Astrocyte of the hippocampus (primary cell): Measurements from ENCODE around the gene PCED1B.

ENCODE experiments used
- DNase-seq: peaks from one replicate; pipeline ENCODE4 v3.0.0; 2011; ENCODE audit warnings: low read depth, low spot score

The PCED1B gene

DNA sequence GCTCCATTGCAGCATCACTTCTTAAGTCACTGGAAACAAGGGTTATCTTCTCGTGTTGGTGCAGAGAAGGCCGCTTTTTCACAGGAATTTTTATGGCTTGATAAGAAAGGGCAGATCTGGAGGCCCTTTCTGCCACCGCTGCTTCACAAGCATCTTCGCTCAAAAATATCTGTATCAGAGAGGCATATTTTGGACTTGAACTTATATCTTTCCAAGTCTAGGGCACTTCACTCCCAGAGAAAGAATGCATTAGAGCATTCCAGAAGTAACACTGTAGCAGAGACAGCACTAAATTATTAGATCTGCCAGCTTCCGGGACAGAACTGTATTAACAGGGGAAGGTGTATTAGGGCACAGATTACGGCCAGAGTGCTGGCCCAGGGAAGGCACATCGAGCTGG lies 152.0 kb downstream of the PCED1B start:
- DNase-seq, result no peak

DNA sequence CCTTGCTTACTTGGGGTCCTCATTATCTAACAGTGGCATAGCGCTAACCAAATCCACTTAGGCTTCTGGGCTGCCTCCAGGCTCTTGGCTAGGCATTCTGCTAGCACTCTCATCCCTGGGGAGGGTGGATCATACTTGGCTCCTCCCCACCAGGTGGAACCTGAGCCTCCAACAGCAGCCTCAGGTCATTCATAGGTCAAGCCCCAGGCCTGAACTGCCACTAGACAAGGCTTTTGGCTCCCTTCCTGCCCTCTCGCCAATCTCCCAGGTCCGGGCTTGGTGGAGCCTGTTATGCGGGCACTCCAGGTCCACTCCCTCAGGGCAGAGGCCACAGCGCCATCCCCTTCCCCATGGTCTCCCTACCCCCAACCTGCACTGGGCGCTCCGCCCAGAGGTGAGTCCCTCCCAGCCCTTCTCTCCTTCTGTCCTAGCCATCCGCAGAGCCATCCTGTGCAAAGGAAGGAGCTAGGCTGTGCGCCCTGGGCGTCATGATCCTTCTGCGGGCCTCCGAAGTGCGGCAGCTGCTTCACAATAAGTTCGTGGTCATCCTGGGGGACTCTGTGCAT lies 155.2 kb downstream of the PCED1B start:
- no peak for DNase-seq

DNA sequence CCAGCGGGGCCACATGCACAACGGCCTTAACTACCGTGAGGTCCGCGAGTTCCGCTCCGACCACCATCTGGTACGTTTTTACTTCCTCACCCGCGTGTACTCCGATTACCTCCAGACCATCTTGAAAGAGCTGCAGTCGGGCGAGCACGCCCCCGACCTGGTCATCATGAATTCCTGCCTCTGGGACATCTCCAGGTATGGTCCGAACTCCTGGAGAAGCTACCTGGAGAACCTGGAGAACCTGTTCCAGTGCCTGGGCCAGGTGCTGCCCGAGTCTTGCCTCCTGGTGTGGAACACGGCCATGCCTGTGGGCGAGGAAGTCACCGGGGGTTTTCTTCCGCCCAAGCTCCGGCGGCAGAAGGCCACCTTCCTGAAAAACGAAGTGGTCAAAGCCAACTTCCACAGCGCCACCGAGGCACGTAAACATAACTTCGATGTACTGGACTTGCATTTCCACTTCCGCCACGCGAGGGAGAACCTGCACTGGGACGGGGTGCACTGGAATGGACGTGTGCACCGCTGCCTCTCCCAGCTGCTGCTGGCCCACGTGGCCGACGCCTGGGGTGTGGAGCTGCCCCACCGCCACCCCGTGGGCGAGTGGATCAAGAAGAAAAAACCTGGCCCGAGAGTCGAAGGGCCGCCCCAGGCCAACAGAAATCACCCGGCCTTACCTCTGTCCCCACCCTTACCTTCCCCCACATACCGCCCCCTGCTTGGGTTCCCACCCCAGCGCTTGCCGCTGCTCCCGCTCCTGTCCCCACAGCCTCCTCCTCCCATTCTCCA lies 156.0 kb downstream of the PCED1B start:
- no peak for DNase-seq

DNA sequence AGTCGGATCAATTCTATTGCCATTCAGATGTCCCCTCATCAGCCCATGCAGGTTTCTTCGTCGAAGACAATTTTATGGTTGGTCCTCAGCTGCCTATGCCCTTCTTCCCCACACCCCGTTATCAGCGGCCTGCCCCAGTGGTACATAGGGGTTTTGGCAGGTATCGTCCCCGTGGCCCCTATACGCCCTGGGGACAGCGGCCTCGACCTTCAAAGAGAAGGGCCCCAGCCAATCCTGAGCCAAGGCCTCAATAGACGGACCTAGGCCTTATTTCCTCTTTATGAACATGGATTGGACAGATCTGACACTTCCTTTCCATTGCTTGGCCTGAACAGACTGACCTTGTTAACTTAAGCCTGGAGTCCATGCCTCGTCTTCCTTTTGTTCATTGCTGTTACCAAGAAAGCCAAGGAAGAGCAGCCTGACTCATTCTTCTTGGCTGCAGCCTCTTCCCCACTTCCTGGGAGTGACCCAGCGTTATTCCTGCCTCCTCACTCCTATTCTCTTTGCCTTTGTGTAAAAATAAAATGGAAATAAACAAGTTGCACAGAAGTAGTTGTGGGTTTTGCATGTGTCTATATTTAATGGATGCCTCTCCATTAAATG lies 156.8 kb downstream of the PCED1B start:
- DNase-seq, result peak; percentile 63

DNA sequence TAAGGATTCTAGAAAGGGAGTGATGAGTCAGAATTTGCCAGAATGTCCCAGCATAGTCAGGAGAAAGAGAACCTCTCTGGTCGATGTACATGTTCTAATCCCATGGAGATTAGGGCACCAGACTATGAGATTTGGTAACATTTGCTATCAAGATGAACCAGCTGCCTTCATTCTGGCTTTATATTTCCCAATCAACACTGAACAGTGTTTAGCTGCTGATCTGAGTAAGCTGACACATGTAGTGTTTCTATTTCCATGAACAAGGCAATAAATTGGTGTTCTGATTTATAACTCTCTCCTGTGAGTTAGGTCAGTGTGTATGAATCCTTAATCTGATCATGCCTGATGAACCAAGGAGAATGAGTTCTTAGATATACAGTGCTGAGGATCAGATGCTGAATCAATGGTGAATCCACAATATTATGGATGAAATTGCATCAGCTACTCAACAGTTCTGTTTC lies 158.4 kb downstream of the PCED1B start:
- no peak for DNase-seq

DNA sequence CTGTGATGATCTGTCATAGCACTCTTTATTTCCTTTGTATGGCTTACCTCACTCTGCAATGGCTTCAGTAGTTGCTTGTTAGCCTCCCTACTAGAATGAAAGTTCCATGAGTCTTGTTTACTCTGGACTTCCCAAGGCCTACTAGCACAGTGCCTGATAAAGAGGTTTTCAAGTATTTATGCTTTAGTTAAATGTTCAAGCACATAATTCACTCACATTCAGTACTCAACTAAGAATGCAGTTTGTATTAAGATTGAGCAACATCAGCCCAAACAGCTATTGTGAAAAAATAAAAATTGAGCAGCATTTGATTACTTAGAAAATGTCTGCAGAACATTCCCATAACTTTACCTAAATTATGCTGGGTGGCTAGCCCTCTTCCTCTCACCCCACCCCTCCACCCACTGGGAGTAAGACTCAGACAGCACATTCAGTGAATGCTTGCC lies 159.3 kb downstream of the PCED1B start:
- DNase-seq, result no peak

DNA sequence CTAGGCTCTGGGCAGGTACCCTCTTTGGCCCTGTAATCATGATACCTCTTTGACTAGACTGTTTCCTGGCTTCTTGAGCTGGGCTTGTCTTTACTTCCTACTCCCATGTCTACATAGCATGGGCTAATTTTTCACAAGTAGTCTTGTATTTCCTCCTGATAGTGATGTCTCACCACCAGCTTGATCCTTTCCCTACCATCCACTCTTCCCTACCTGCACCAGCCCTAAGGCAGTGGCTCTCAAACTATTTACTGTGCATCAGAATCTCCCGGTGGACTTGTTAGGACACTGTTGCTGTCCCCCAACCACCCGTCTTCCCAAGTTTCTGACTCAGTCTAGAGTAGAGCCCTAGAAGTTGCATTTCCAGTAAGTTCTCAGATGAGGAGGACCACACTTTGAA lies 163.0 kb downstream of the PCED1B start:
- DNase-seq, result no peak

DNA sequence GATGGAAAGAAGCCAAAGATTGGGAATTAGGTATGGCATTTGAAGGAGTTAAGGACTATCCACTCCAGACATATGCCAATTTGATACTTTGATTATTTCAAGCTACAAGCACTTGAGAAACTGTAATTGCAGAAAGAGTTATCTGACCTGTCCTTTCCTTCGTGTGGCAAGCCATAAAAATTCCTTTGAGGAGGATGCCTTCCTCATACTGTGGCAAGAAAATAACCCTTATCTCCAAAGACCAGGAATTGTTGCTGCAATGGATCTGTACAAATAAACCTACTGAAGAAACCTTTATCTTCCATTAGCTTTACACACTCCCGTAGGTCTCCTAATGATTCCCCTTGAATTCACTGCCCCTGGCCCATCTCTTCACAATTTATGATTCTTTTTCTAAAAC lies 165.4 kb downstream of the PCED1B start:
- DNase-seq, result no peak

DNA sequence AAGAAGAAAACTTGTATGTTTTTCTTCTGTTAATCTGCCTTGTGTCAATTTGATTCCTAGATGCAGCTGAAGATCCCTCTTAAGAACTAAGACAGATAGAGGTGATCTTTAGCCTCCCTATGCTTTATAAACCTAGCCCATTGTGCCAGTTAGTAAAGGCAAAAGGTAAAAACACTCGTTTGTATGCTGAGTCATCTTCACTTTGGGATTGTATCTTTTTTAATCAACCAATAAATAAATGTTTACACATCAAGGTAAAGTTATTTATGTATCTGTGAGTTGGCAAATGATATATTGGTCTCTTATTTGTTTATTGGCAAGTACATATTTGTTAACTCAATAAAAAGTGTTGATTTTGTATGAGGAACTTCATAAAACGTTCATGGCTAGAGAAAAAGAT lies 166.2 kb downstream of the PCED1B start:
- no peak for DNase-seq

DNA sequence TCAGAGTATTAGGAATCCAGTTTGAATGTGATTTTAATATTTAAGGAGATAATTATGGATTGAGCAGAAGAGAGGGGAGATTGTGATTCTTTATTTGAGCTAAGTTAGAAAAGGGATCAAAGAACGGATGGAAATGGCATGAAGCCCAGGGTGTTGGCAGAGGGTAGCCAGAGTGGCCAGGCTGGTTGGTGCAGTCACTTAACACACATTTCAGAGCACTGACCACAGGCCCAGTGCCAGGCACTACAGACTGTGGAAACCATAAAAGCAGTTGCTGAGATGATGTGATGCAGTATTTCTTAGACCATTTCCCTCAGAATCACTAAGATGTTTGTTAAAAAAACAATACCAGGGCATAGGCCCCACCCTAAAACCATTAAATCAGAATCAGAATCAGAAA lies 168.0 kb downstream of the PCED1B start:
- peak; percentile 68 for DNase-seq

DNA sequence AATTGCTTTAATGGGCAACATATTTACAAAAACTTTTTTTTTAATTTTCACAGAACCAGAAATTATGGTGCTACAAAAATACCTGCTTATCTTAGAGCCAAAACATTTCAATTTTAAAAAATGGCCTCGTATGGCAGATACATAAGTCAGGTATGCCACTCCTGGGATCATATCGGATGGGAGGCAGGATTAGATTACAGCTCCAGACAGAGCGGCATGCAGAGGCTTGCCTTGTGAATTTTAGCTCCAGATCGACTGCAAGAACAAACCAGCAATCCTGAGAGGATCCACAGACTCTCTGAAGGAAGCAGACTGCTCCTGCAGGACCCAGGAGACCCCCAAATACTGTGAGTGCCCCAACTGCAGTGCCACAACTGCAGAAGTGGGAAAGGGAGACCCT lies 169.7 kb downstream of the PCED1B start:
- DNase-seq, result no peak

DNA sequence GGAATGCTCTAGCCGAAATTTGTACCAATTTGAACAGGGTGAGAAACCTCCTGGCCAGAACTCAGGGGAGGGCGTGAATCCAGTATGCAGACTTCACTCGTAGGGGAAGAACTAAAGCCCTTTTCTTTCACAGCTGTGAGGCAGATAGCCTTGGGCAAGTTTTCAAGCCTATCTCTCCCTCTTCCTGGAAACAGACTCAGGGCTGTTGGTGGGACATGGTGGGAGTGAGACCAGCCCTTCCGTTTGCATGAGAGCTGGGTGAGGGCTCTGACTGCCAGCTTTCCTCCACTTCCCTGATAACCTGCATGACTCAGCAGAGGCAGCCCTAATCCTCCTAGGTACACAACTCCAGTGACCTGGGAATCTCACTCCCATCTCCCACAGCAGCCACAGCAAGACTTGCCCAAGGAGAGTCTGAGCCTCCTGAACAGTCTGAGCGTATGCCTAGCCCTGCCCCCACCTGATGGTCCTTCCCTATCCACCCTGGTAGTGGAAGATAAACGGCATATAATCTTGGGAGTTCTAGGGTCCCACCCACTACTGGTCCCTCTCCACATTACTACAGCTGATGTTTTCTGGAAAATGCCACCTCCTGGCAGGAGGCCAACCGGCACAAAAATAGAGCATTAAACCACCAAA lies 170.4 kb downstream of the PCED1B start:
- DNase-seq, result no peak

DNA sequence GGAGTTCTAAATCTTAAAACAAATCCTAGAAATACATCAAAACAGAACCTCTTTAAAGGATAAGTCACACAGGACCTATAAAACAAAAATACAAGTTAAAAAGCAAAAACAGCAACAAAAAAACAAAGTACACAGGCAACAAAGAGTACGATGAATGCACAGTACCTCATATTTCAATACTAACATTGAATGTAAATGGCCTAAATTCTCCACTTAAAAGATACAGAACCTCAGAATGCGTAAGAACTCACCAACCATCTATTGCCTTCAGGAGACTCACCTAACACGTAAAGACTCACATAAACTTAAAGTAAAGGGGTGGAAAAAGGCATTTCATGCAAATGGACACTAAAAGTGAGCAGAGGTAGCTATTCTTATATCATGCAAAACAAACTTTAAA lies 172.5 kb downstream of the PCED1B start:
- no peak for DNase-seq

DNA sequence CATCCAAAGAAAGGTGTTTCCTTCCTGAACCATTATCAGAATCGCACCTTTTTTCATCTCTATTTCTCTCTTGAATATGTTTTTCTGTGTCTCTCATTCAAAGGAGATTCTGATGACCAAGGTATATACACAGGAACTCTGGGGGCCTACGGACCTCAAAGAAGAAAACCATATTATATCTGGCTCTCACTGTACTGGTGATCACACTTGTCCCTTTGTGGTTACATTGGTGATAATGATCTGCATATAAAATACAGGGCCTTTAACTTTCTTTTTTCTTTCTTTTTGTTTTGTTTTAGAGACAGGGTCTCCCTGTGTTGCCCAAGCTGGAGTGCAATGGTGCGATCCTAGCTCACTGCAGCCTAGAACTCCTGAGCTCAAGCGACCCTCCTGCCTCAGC lies 185.5 kb downstream of the PCED1B start:
- DNase-seq, result no peak

DNA sequence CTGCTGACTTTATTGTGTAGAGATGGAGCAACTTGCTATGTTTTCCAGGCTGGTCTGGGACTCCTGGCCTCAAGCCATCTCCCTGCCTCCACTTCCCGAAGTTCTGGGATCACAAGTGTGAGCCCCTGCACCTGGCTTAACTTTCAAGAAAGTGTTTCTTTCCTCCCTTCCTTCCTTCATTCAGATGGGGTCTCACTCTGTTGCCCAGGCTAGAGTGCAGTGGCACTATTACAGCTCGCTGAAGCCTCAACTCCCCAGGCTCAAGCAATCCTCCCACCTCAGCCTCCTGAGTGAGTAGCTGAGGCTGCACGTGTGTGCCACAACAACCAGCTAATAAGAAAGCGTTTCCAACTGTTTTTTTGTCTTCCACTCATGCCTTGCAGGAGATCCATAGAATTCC lies 186.0 kb downstream of the PCED1B start:
- no peak for DNase-seq

DNA sequence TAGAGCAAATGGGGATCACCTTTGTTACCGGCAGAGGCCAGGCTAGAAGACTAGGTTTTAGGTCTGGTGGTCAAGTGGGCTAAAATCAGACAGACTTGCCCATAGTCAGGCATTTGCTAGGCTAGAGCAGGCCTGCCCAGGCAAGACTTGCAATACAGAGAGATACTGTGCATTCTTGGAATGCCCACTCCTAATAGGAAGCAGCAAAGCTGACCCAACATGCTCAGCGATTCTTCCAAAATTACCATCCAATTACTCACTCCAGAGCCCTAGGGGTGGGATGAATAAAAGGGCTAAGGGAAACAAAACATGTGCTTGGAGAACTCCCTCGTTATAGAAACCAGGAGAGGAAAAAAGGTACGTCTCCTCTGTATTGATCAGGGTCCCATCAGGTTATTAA lies 188.2 kb downstream of the PCED1B start:
- peak; percentile 47 for DNase-seq

DNA sequence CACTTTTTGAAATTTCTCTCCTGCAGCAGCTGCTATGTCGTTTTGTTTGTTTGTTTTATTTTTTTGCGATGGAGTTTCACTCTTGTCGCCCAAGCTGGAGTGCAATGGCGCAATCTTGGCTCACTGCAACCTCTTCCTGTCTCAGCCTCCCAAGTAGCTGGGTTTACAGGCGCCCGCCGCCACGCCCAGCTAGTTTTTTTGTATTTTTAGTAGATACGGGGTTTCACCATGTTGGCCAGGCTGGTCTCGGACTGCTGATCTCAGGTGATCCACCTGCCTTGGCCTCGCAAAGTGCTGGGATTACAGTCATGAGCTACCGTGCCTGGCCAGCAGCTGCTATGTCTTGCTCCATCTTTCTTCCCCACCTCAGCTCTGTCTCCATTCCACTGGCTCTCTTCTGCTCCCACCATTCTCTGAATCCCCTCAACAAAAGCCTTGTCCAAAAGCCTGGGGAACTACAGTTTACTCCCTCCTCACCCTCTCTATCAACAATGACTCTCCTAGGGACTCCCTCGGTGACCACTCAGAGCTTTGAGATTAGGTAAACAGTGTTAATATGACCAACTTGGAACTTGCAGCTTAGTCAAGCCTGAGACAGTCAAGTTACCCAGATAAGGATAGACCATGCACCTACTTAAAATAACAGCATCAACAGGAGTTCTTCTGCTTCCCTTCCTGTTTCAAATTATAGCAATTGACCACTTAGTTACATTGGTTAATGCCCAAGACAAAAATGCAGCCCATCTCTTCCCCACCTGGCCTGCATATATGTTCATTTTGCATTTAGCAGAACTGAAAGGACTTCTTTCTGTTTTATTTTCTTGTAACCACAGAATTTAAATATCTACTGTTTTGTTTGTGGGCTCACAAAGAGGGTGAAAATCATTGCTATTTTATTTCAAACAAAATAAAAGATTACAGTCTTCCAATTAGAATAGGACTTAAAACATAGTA lies 189.4 kb downstream of the PCED1B start:
- DNase-seq, result no peak

DNA sequence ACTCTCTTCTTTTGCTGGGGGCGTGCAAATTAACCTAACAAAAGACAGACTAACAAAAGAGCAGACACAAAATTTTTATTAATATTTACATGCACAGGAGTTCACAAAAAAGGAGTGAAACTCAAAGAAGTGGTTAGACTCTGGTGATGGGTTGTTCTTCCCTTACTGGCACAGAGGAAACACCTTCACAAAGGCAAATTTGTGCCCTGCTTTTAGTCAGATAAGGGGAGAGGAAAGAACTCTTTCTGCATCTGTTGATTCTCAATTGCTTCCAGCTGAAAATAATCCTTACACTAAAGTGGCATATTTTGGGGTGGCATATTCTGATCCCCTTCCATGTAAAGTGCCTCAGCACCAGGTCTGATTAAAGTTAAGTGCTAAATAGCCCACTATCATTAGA lies 190.5 kb downstream of the PCED1B start:
- DNase-seq, result no peak

DNA sequence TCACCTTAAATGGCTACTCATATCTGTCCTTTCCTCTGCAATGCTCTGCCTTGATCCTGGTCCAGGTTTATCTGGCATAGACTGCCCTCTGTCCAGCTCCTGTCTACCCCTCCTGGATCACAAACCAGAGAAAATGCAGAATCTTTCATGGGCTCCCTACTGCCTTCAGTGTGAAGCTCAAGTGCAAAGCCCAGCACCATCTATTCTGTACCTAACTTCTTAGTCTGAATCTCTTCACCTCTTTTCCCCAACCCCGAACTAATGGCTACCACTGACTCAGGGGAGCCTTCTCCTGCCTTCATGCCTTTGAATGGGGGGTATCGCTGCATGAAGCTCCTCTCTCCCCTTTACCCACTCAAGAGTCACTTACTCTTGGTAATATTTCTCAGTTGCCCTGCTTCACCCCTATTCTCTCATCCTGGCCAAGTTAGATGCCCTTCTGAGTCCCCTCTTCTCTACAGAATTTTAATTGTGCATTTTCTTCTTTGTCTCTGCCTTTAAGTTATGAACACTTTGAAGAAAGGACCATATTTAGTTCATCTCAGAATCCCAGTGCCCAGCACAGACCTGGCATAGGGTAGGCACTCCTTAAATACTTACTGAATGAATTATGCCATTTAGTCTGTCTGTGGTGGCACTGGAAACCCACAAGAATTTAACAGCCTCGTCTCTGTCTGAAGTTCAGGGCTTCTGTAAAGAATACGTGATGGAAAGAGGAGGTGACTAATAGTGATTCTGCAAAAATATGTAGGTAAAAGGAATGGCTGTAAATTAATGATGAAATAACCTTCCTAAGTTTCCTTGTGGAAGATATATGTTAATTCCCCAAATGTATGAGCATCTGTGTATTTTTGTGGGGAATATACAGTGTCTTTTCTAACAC lies 191.6 kb downstream of the PCED1B start:
- peak; percentile 91 for DNase-seq

DNA sequence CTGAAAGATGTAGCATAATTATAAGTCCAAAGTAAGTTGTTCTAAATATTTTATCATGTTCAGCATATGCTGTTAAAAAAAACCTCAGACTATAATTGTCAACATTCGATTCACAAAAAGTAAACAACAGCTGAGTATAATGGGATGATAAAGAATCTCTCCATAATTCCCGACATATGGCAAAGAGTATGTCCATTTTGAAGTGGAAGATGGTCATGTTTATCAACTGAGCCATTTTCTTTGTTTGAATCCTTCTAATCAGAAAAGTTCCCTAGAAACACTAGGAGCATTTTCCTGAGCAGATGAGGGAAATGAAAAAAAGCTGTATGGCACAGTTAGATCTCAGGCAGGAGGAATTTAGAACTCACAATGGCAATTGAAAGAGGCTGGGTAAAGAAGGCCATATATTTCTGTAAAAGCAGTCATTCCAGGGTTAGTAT lies 192.4 kb downstream of the PCED1B start:
- peak; percentile 19 for DNase-seq
